ENCODE measurements around the gene RAPGEF1. TPM values are rescaled to one million over a fixed set of nuclear protein-coding genes. Genes with fewer than 3 reads are reported as not detected.
A peak's percentile ranks its signal among the peaks of the same experiment; 100 is the strongest.

RAPGEF1 gene
- total and polyA plus RNA-seq, 2 donors (not counting 3 experiments of a cell fraction or from before 2014, with no cell fraction given) = 50.0 to 124 TPM

DNA sequence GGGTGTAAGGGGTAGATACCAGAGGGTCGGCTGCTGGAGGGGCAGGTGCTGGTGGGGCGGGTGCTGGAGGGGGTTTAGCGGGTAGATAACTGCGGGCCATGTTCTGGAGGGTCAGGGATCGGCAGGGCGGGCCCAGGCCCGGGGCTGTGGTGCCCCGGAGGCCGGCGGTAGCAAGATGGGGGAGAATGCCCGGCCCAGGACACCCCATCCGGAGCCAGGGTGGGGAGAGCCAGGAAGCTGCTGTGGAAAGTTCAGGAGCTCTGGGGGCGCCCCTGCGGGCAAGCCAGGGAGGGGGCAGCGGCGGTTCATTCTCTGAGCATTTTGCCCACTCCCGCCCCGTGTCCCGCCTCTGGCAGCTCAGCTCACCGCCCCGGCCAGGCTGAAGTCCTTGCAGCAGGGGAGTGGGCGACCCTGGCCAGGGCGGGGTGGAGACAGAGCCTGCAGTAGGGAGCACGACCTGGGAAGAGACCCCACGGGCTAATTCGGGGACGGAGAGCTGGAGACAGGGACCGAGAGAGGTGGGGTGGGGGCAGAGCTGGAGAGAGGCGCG is 194.0 kb downstream of the RAPGEF1 start:
- Histone ChIP-seq H3K36me3 (ENCODE audit: control insufficient read depth in 2 of 2, extremely low read depth in 1 of 2, insufficient read depth in 2 of 2, low read length in 2 of 2) (no peaks in the 10 kb centered on the region), H4K20me1 (replicated peaks; ENCODE audit: control insufficient read depth, extremely low read depth, insufficient read depth, low read length) (no peaks in the 10 kb centered on the region), H3K4me1 (ENCODE audit: control insufficient read depth, extremely low read depth, insufficient read depth, low read length) (peaks cover 3% of the 10 kb centered on the region), H3K79me2 (ENCODE audit: control insufficient read depth, insufficient read depth, low read length) (no peaks in the 10 kb centered on the region), H3K9ac (replicated peaks; ENCODE audit: extremely low read depth, insufficient read depth, low read length) (no peak overlapping the region), H3K4me2 (ENCODE audit: insufficient read depth, low read length) (no peak overlapping the region), H3K9me3 (replicated peaks; ENCODE audit: control insufficient read depth, insufficient read depth, low read length) (no peaks in the 10 kb centered on the region), H3K9me1 (replicated peaks; ENCODE audit: control insufficient read depth, extremely low read depth, insufficient read depth, low read length) (no peaks in the 10 kb centered on the region), H2AFZ (ENCODE audit: low read depth, low read length) (no peak overlapping the region), H3K27ac (ENCODE audit: insufficient read depth, low read depth, low read length) (no peak overlapping the region), H3K4me3 (replicated peaks in 1 of 3; ENCODE audit: insufficient read depth in 1 of 3, low read depth in 1 of 3, low read length in 3 of 3) (no peak overlapping the region), H3K27me3 (ENCODE audit: control insufficient read depth in 2 of 2, insufficient read depth in 2 of 2, low read length in 2 of 2) (peaks cover 33 to 34% of the 10 kb centered on the region in 2 experiments)
- no TSS peak for BruUV-seq (replicated peaks)
- no peak for TF ChIP-seq GATA2 (IDR thresholded peaks at IDR 0.05; ENCODE audit: insufficient read depth, insufficient read length, low read depth, low read length)
- no peak for TF ChIP-seq POLR2A (IDR thresholded peaks at IDR 0.05; ENCODE audit: low read depth, low read length)
- TF ChIP-seq EZH2 (IDR thresholded peaks at IDR 0.05; ENCODE audit: borderline replicate concordance, low read depth, low read length, severe bottlenecking) = peak; percentile 99
- ChIA-PET CTCF (interaction anchor here (1.2 kb wide), 1 partner anchor 196 kb away, joined by 3 read pairs; no protein-coding TSS in a partner anchor), POLR2A (no interaction called here)
- dilution Hi-C loops (cut with MboI; ENCODE audit: extremely low pct_ligation_motif_present, low sequenced_read_pairs) = no loop called here
- intact Hi-C loops (cut with micrococcal nuclease) = no loop called here
- DNase-seq (ENCODE audit: low read depth, low spot score) (no peak), FAIRE-seq (no peak)

DNA sequence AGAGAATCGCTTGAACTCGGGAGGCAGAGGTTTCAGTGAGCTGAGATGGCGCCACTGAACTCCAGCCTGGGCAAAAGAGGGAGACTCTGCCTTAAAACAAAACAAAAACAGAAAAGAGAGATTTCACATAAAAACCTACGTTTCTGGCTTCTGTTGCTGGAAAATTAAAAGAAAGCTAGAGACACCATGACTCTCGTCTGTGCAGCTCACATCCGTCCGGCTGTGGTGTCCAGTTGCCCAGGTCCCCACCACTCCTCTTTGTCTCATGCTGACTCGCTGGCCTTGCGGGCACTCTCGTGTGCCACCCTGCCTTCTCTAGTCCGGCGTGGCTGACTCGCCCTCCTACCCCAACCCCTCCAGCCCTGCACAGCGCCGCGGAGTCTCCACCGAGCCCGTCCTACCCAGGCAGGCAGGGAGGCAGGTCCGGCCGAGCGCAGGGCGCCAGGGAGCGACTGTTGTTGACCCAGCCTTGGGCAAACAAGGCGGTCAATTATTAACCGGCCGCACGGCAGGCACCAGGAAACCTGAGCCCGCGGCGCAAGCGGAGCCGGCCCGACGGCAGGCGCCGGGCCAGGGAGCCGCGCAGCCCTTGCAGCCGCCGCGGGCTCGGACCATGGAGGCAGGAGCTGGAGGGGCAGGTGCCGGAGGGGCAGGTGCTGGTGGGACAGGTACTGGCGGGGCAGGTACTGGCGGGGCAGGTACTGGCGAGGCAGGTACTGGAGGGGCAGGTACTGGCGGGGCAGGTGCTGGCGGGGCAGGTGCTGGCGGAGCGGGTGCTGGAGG is 194.7 kb downstream of the RAPGEF1 start, which contains the start of gene PRRT1B:
Gene PRRT1B, plus strand, starts transcription at position 521 of the 783 bp plus-strand sequence. Its CDS starts 93 bp downstream, at position 614.
- dilution Hi-C loops (cut with MboI; ENCODE audit: extremely low pct_ligation_motif_present, low sequenced_read_pairs) (no loop called here), intact Hi-C loops (cut with micrococcal nuclease) (no loop called here)
- Histone ChIP-seq H2AFZ (ENCODE audit: low read depth, low read length) (no peak within 1 kb of the TSS), H3K4me2 (ENCODE audit: insufficient read depth, low read length) (no peak within 1 kb of the TSS), H3K9me3 (replicated peaks; ENCODE audit: control insufficient read depth, insufficient read depth, low read length) (no peaks in the 10 kb centered on the region), H4K20me1 (replicated peaks; ENCODE audit: control insufficient read depth, extremely low read depth, insufficient read depth, low read length) (no peaks in the 10 kb centered on the region), H3K79me2 (ENCODE audit: control insufficient read depth, insufficient read depth, low read length) (no peaks in the 10 kb centered on the region), H3K27me3 (ENCODE audit: control insufficient read depth in 2 of 2, insufficient read depth in 2 of 2, low read length in 2 of 2) (peaks cover 30 to 34% of the 10 kb centered on the region in 2 experiments), H3K27ac (ENCODE audit: insufficient read depth, low read depth, low read length) (no peak within 1 kb of the TSS), H3K9ac (replicated peaks; ENCODE audit: extremely low read depth, insufficient read depth, low read length) (no peak within 1 kb of the TSS), H3K4me3 (replicated peaks in 1 of 3; ENCODE audit: insufficient read depth in 1 of 3, low read depth in 1 of 3, low read length in 3 of 3) (no peak within 1 kb of the TSS), H3K4me1 (ENCODE audit: control insufficient read depth, extremely low read depth, insufficient read depth, low read length) (peaks cover 3% of the 10 kb centered on the region), H3K9me1 (replicated peaks; ENCODE audit: control insufficient read depth, extremely low read depth, insufficient read depth, low read length) (no peaks in the 10 kb centered on the region), H3K36me3 (ENCODE audit: control insufficient read depth in 2 of 2, extremely low read depth in 1 of 2, insufficient read depth in 2 of 2, low read length in 2 of 2) (no peaks in the 10 kb centered on the region)
- ChIA-PET CTCF (interaction anchor here (1.2 kb wide), 1 partner anchor 195 kb away, joined by 3 read pairs; no protein-coding TSS in a partner anchor), POLR2A (no interaction called here)
- FAIRE-seq = no peak
- BruUV-seq (replicated peaks) = no TSS peak
- no peak for DNase-seq (ENCODE audit: low read depth, low spot score)
- peak; percentile 91 for TF ChIP-seq EZH2 (IDR thresholded peaks at IDR 0.05; ENCODE audit: borderline replicate concordance, low read depth, low read length, severe bottlenecking)
- no peak for TF ChIP-seq POLR2AphosphoS5 (IDR thresholded peaks at IDR 0.05; ENCODE audit: insufficient read depth, low read depth, low read length)
